ENCODE data around the gene THSD7A.

Gene THSD7A

DNA sequence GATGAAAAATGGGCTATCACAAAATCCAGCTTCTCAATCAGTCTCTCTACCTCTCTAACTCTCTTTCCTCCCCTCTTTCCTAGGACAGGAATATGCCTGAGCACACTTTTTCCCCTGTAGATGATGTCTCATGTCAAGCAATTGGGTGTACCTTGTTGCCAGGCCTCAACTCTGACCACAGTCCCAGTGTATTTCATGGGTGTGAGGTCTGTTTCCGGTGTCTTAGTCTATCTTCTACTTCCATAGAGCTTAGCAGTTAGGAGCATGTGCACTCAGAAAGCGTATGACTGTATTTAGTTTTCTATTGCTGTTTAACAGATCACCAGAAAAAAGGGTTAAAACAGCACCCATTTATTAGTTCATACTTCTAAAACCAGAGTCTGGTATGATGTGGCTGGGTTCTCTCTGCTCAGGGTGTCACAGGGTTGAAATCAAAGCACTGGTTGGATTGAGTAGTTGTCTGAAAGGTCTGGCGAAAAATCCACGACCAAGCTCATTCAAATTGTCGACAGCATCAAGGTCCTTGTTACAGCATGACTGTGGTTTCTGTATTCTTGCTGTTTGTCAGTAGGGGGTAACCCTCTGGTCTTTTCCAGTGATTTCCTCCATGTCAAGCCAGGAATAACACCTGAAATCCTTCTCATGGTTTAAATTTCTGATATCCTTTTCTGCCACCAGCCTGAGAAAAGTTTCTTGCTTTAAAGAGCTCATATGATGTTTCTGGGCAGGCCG lies 130.0 kb downstream of the THSD7A start:
- no peak for DNase-seq

- no peak for DNase-seq
These were observed 132.3 kb downstream of the THSD7A start for GRCh38 chr7:11699666-11700065.

DNA sequence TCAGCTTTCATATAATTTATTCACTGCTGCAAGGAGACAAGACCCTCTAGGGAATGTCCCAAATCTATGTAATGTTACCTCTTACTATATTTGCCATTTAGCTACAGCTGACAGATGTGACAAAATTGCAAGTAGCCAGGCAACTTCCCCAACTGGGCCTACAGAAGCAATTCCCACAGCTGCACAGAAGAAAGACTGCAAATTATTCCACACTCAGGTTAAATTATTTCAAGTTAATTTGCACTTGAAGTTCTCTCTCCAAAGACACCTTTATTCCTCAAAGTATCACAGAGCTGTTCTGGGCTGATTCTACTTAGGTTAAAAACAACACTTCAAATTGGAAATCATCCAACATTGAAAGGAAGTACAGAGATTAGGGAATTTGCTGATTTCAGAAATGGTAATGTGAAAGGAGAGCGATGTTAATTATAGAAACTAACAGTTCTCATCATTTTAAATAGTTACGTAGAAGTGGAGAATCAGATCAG lies 133.6 kb downstream of the THSD7A start:
- no peak for DNase-seq

DNA sequence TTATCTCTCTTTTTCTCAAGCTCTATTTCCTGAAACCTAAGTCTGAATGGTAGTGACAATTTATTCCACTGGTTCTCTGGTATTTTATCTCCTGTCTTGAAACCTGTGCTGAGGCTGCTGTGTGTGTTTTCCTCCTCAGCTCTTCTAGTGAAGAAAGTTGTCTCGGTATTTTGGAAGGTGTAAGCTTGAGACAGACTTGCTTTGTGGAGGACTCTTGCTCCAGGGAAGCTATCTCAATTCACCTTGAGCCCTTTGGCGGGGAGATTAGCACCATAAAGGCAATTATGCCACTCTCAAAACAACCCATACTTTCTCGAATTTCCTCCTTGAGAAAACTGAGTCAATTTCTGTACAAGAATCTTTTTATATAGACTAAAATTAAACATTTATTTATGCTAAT lies 141.6 kb downstream of the THSD7A start:
- no peak for DNase-seq

- no peak for DNase-seq
These were observed 142.9 kb downstream of the THSD7A start for GRCh38 chr7:11689096-11689495.

GRCh38 chr7:11681461-11681860 lies 150.5 kb downstream of the THSD7A start:
- no peak for DNase-seq

DNA sequence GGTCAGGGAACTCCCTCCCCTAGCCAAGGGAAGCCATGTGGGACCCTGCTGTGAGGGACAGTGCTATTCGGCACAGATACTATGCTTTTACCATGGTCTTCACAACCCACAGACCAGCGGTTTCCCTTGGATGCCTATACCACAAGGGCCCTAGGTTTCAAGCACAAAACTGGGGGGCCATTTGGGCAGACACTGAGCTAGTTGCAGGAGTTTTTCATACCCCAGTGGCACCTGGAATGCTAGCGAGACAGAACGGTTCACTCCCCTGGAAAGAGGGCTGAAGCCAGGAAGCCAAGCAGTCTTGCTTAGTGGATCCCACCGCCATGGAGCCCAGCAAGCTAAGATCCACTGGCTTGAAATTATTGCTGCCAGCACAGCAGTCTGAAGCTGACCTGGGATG lies 156.8 kb downstream of the THSD7A start:
- no peak for DNase-seq

- DNase-seq, result no peak
These were observed 163.3 kb downstream of the THSD7A start for GRCh38 chr7:11668727-11669126.

DNA sequence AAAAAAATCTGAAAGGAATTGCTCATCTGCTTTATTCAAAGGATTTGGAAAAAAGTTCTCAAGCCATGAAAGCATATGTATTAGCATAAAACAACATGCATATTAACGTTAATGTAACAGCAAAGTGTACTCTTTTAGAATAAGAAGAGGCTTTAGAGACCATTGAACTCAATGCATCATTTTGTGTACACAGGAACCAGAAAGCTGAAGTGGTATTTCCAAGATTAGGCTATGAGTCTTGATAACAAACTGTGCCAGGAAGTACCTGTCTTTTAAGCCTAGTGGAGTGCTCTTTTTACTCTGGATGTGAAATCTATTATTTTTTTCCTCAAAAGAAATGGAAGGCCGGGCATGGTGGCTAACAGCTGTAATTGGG lies 164.2 kb downstream of the THSD7A start:
- no peak for DNase-seq

- DNase-seq, result no peak
These were observed 164.8 kb downstream of the THSD7A start for GRCh38 chr7:11667071-11667809.

- no peak for DNase-seq
These were observed 166.6 kb downstream of the THSD7A start for GRCh38 chr7:11665357-11665756.

- no peak for DNase-seq
These were observed 176.4 kb downstream of the THSD7A start for GRCh38 chr7:11655642-11656041.

DNA sequence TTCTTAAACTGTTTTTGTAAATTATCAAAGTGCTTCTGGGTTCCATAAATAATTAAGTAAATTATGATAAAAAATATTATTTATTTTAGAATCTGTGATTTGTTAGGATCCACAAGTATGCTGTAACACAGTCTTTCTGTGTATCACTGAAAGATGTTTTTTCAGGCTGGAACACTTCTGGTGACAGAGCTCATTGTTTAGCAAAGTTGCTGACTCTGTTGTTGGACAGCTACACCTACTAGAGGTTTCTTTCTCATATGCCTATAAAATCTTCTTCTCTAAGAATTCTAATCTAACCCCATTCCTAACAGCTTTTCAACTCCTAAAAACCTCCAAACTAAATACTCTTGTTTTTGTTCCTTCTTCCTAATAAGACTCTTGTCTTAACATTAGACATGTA lies 176.8 kb downstream of the THSD7A start:
- DNase-seq, result no peak

DNA sequence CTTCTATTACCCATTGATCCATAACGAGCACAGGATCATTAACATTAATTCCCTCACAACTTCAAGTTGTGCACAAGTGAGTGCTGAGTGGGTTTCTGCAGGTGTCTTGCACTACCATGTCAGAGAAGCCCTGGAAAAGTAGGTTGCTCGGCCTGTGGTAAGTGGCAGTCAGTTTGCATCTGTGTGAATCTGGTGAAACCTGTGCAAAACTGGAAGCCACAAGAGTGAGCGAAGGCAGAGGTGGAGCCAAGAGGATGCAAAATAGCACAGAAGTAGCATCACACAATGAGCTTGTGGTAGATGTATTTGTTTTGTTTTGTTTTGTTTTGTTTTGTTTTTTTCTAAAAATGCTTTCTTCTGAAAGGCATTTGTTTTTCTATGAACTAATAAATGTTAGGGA lies 181.5 kb downstream of the THSD7A start:
- DNase-seq, result no peak

DNA sequence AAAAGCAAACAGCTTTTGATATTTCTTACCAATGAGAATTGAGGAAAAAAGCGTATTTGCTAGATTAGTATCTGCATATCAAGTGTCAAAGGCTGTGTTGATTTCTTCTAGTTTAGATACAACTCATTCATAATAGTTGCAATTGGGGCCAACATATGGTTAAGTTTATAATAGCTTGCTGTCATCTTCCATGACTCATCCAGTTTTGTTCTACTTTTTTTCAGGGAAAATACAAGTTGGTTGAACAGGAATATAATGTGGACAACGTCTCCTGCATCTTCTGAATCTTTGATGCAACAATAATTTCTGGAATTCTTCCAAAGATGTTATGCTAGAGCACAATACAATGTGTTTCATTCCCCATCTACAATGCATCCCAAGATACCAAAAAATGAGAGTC lies 182.0 kb downstream of the THSD7A start:
- DNase-seq, result no peak

DNA sequence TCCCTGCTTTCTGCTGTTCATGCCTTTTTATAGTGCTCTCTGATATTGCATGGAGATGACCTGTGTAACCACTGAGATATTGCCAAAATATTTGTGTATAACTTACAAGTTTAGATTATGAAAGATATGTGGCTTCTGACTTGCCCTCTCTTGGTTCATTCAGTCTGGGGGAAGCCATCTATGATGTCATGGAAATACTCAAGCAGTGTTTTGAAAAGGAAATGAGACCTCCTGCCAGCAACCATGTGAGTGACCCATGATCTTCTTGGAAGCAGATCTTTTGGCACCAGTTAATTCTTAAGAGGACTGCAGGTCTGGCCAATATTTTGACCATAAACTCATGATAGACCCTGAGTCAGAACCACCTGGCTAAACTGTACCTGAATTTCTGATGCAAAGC lies 183.0 kb downstream of the THSD7A start:
- no peak for DNase-seq

DNA sequence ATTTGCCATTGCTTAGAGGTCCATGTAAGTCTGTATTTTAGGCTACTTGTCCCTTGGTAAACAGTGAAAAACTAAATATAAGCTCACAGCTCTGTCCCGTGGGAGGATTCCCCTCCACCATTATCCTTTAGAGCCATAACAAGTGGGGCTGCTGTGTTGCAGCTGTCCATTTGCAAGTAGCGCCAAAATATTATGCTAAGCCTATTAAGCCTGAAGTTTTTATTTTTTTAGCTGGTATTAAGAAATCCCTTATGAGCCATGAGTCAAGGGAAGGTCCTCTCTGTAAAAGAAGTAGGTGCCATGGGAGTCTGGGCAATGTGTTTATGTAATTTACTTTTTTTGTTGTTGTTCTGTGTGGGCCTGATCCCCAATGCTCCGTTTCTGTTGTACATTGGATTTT lies 183.9 kb downstream of the THSD7A start:
- no peak for DNase-seq

- DNase-seq, result no peak
These were observed 189.2 kb downstream of the THSD7A start for GRCh38 chr7:11642841-11643240.

DNA sequence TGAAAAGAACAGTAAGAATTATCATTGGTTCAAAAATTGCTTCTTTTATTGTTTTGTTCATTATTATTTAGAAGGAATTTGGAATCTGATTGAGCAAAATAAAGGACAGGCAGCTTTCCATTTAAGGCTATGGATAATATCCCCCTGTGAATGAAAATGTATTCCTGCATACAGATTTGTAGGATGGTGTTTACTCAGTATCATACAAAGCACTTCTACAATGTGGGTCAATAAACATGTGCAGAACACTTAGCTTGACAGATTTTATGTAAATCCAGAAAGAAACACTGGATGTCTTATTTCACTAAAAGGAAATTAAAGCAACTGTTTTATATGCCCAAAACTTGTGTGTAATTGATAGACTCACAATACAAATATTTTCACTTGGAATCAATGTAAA lies 189.7 kb downstream of the THSD7A start:
- DNase-seq, result no peak

GRCh38 chr7:11638011-11638774 lies 193.8 kb downstream of the THSD7A start:
- DNase-seq, result no peak

- no peak for DNase-seq
These were observed 195.7 kb downstream of the THSD7A start for GRCh38 chr7:11636274-11636673.

- DNase-seq, result no peak
These were observed 198.7 kb downstream of the THSD7A start for GRCh38 chr7:11633310-11633709.

- no peak for DNase-seq
These were observed 201.6 kb downstream of the THSD7A start for GRCh38 chr7:11630355-11630754.

- DNase-seq, result no peak
These were observed 206.3 kb downstream of the THSD7A start for GRCh38 chr7:11625669-11626068.

All from activated naive CD4-positive, alpha-beta T cell treated with anti-CD3 and anti-CD28 coated beads, Interleukin-2, amount 50 U/mL, for 16 hours (primary cell).